Tibial nerve (tissue), 4 donors: ENCODE measurements around the gene RNF145. TPM values are rescaled to one million over a fixed set of nuclear protein-coding genes. Genes with fewer than 3 reads are reported as not detected.

ENCODE experiments used
- DNase-seq, 2 donors: peaks; one replicate each; pipeline ENCODE4 v3.0.0-alpha.2; 2019; ENCODE audit warnings: low spot score in 2 of 2
- H3K27ac ChIP-seq, 4 donors: fragments of 200-600 bp; sonication (generic) in 3 of 4; one replicate each; pipeline ENCODE4 v1.5.1; 2017 to 2019; ENCODE audit warnings: mild to moderate bottlenecking in 1 of 4
- H3K27me3 ChIP-seq, 2 donors: fragments of 200-600 bp; sonication (generic) in 1 of 2; one replicate each; pipeline versions ENCODE4 v1.5.1 to v1.6.0; 2017 to 2019
- H3K36me3 ChIP-seq, 3 donors: fragments of 200-600 bp; sonication (generic); one replicate each; pipeline ENCODE4 v1.5.1; 2018 to 2019
- H3K4me1 ChIP-seq, 4 donors: fragments of 200-600 bp; sonication (generic) in 3 of 4; one replicate each; pipeline ENCODE4 v1.5.1; 2017 to 2019
- H3K4me3 ChIP-seq, 4 donors: fragments of 200-600 bp; sonication (generic) in 3 of 4; one replicate each; pipeline ENCODE4 v1.5.1; 2017 to 2019; ENCODE audit warnings: mild to moderate bottlenecking in 1 of 4, moderate library complexity in 1 of 4
- H3K9me3 ChIP-seq, 4 donors: fragments of 200-600 bp; sonication (generic) in 3 of 4; one replicate each; pipeline ENCODE4 v1.5.1; 2017 to 2019
- EP300 ChIP-seq, 2 donors: sonication (generic); formaldehyde crosslinking; IDR thresholded peaks; one replicate each; pipeline ENCODE4 v1.6.1; 2017; ENCODE audit warnings: antibody characterized with exemption in 2 of 2, mild to moderate bottlenecking in 1 of 2
- POLR2A ChIP-seq, 2 donors: fragments of 450-650 bp; IDR thresholded peaks; one replicate each; pipeline ENCODE4 v1.6.1; 2017; ENCODE audit warnings: antibody characterized with exemption in 2 of 2, mild to moderate bottlenecking in 2 of 2, moderate library complexity in 2 of 2
- WGBS, 2 donors: methylation state at CpG; one replicate each; pipeline ENCODE4 v1.1.5; 2018; 5-methylcytosine and 5-hydroxymethylcytosine counted together
- total RNA-seq, 4 donors: library from RNA; depleted of rRNA; stranded (reverse); fragments of >200 nt; gene quantifications; one replicate each; pipeline ENCODE4 v1.1.0, GENCODE V29; 2016
- TF ChIP-seq, protein P1 (sequence below), 5 experiments: fragments of 200-600 bp in 3 of 5; fragments of 450-650 bp in 2 of 5; sonication (generic) in 3 of 5; IDR thresholded peaks; one replicate each; pipeline ENCODE4 v1.5.1; 2016 to 2019; ENCODE audit warnings: antibody characterized with exemption in 5 of 5, mild to moderate bottlenecking in 3 of 5, moderate library complexity in 2 of 5

Gene RNF145
- total RNA-seq, 4 donors from 2014 or later: 40.2 to 65.1 (median 50.4) TPM

DNA sequence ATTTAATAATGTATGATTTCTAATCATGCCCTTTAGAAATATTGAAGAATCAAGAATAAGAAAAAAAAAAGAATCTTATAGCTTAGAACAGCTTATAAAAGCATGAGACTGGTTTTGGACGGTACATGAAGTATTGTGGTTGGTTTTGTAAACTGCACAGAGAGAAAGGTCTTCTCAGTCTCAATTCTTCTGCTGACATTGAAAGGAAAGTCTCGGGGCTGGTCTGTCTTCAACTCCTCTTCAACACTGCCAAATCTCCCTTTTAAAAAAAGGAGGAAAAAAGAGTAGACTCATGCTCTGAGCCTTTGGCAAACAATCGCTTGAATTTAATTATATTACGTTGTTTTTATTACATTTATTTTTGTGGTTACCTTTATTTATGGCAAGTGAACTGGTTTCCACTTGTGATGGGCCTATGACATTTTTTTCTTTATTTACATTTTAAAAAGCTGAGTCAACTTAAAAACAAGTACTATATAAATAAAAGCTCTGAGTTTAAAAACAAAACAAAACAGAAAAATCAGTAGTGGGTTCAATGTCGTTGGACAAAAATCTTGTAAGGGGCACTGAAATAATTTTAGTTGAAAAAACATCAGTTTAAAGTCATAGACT, 76.8 kb downstream of the RNF145 start:
- TF ChIP-seq, protein P1, sequence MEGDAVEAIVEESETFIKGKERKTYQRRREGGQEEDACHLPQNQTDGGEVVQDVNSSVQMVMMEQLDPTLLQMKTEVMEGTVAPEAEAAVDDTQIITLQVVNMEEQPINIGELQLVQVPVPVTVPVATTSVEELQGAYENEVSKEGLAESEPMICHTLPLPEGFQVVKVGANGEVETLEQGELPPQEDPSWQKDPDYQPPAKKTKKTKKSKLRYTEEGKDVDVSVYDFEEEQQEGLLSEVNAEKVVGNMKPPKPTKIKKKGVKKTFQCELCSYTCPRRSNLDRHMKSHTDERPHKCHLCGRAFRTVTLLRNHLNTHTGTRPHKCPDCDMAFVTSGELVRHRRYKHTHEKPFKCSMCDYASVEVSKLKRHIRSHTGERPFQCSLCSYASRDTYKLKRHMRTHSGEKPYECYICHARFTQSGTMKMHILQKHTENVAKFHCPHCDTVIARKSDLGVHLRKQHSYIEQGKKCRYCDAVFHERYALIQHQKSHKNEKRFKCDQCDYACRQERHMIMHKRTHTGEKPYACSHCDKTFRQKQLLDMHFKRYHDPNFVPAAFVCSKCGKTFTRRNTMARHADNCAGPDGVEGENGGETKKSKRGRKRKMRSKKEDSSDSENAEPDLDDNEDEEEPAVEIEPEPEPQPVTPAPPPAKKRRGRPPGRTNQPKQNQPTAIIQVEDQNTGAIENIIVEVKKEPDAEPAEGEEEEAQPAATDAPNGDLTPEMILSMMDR (IDR thresholded peaks at IDR 0.05): no peak
- TF ChIP-seq POLR2A (IDR thresholded peaks at IDR 0.05) (no peak), EP300 (IDR thresholded peaks at IDR 0.05) (no peak)
- no peaks in the 10 kb centered on the region for H3K36me3 ChIP-seq
- H3K9me3 ChIP-seq: no peaks in the 10 kb centered on the region
- peaks cover 0 to 11% (median 0%) of the 10 kb centered on the region in 4 donors for H3K4me1 ChIP-seq
- 55 to 58% methylated on average over 5 of the region's 5 CpGs for WGBS, 2 donors
- no peak for DNase-seq
- peak overlapping the region in 1 of 4 donors; percentile 24 for H3K4me3 ChIP-seq
- peaks cover 0 to 9% of the 10 kb centered on the region in 2 donors for H3K27me3 ChIP-seq
- no peak overlapping the region for H3K27ac ChIP-seq

DNA sequence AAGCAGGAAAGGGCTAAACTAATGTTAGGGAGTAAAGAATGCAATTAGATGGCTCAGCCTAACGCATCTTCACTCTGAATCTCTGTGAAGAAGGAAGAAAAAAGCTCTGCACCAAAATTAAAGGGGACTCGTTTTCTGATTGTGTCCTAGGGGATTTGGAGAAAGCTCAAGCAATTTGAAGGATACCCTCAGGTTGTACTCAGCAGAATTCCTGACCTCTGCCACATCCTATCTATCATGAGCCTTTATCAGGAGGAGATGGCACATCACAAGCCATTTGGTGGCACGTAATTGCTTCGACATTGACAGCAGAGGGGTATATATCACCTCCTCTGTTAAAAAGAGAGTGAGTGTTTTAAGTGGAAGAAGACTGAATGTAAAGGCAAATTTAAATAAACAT, 77.4 kb downstream of the RNF145 start:
- Histone ChIP-seq H3K36me3 (no peaks in the 10 kb centered on the region), H3K27ac (no peak overlapping the region), H3K9me3 (no peaks in the 10 kb centered on the region), H3K4me1 (peaks cover 0 to 11% (median 0%) of the 10 kb centered on the region in 4 donors), H3K4me3 (no peak overlapping the region), H3K27me3 (peaks cover 0 to 9% of the 10 kb centered on the region in 2 donors)
- WGBS, 2 donors: 67 to 74% methylated on average over 4 of the region's 4 CpGs
- TF ChIP-seq, protein P1 (IDR thresholded peaks at IDR 0.05): no peak
- TF ChIP-seq EP300 (IDR thresholded peaks at IDR 0.05) (no peak), POLR2A (IDR thresholded peaks at IDR 0.05) (no peak)
- DNase-seq: no peak

DNA sequence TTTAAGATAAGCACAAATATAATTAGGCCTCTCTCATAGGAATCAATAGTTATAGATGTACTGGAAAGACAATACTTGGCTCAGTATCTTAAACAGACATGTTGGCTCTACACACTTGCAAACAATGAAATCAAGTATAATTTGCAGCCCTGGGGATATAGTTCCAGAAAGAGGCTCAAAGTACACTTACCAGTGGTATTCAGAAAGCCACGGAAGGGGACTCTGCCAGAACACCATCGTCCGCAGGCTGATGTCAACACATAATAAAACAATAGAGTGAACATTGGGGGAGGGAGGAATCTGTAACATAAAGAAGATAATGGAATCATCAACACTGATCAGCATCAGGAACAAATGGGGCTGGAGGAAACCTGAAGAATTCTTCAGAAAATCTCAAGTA, 78.5 kb downstream of the RNF145 start:
- WGBS, 2 donors: 59 to 60% methylated on average over 3 of the region's 3 CpGs
- TF ChIP-seq POLR2A (IDR thresholded peaks at IDR 0.05) (no peak), EP300 (IDR thresholded peaks at IDR 0.05) (no peak)
- TF ChIP-seq, protein P1 (IDR thresholded peaks at IDR 0.05): no peak

DNA sequence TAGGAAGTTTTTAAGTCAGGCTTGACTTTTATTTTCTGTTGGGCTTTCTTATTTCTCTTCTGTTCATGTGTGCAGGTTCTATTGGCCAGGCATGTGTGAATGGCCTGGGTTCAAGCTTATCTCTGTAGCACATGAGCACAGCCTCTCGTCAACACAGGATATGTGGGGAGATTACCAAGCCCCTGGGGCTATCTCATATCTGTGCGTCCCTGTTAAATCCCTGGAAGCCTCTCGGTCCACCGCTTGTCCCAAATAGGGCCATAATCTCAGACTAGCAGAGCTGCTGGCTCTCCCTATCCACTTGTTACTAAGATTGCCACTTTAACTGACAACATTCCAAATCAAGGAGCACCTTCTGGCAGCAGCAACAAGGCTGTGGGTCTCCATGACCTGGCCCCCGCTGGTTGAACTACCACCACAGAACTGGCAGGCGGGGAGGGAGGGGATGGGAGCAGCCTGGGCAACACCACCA, 81.2 kb downstream of the RNF145 start:
- Histone ChIP-seq H3K4me3 (no peak overlapping the region), H3K4me1 (peaks cover 0 to 11% (median 0%) of the 10 kb centered on the region in 4 donors), H3K36me3 (no peaks in the 10 kb centered on the region), H3K9me3 (peaks cover 0 to 13% (median 0%) of the 10 kb centered on the region in 4 donors), H3K27ac (no peak overlapping the region), H3K27me3 (no peaks in the 10 kb centered on the region)
- TF ChIP-seq, protein P1 (IDR thresholded peaks at IDR 0.05): no peak
- no peak for TF ChIP-seq EP300 (IDR thresholded peaks at IDR 0.05)
- 87 to 92% methylated on average over 6 of the region's 6 CpGs for WGBS, 2 donors
- no peak for DNase-seq

More for the DNA sequence above, 78.5 kb downstream of the RNF145 start:
- H3K4me3 ChIP-seq: no peak overlapping the region
- H3K36me3 ChIP-seq: no peaks in the 10 kb centered on the region
- peaks cover 0 to 4% (median 0%) of the 10 kb centered on the region in 4 donors for H3K9me3 ChIP-seq
- peaks cover 0 to 3% of the 10 kb centered on the region in 2 donors for H3K27me3 ChIP-seq
- DNase-seq: no peak
- H3K4me1 ChIP-seq: peaks cover 0 to 11% (median 0%) of the 10 kb centered on the region in 4 donors
- no peak overlapping the region for H3K27ac ChIP-seq

DNA sequence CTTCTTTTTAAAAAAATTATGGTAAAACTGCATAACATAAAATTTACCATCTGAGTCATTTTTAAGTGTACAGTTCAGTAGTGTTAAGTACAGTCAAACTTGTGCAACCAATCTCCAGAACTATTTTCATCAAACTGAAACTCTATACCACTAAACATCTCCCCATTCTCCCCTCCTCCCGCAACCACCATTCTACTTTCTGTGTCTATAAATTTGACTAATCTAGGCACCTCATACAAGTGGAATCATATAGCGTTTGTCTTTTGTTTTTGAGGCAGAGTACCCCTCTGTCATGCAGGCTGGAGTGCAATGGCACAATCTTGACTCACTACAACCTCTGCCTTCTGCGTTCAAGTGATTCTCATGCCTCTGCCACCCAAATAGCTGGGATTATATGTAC, 85.7 kb downstream of the RNF145 start:
- Histone ChIP-seq H3K4me1 (no peaks in the 10 kb centered on the region), H3K27ac (no peak overlapping the region), H3K4me3 (no peak overlapping the region), H3K9me3 (peaks cover 0 to 13% (median 0%) of the 10 kb centered on the region in 4 donors), H3K36me3 (no peaks in the 10 kb centered on the region), H3K27me3 (no peaks in the 10 kb centered on the region)
- WGBS, 2 donors: 89 to 93% methylated on average over 3 of the region's 3 CpGs
- TF ChIP-seq, protein P1 (IDR thresholded peaks at IDR 0.05): no peak
- TF ChIP-seq POLR2A (IDR thresholded peaks at IDR 0.05) (no peak), EP300 (IDR thresholded peaks at IDR 0.05) (no peak)
- DNase-seq: no peak
